ENCODE data around the gene SYCP3. TPM values are rescaled to one million over a fixed set of nuclear protein-coding genes. Genes with fewer than 3 reads are reported as not detected.
"Not testable (repeated sequence)": the region's sequence is repeated elsewhere in the genome, so short reads cannot be mapped to it uniquely, and the experiment has no call there.

SYCP3 gene
- total RNA-seq, 1 donor from 2014 or later = not detected

- Histone ChIP-seq H3K4me1 (ENCODE audit: control insufficient read depth in 3 of 3, insufficient read depth in 3 of 3, low read length in 3 of 3) (no peaks in the 10 kb centered on the region), H3K9ac (ENCODE audit: low read depth in 1 of 3, low read length in 3 of 3) (no peak overlapping the region), H3K4me3 (ENCODE audit: low read length in 3 of 3) (no peak overlapping the region), H3K27me3 (ENCODE audit: control insufficient read depth in 3 of 3, insufficient read depth in 3 of 3, low read length in 3 of 3) (no peaks in the 10 kb centered on the region), H3K27ac (ENCODE audit: low read depth, low read length) (no peak overlapping the region), H3K9me3 (ENCODE audit: control insufficient read depth in 3 of 3, low read length in 3 of 3) (no peaks in the 10 kb centered on the region), H3K36me3 (ENCODE audit: control insufficient read depth in 3 of 3, insufficient read depth in 3 of 3, low read length in 3 of 3) (peaks cover 28 to 52% (median 42%) of the 10 kb centered on the region in 3 donors)
These were observed 6.2 kb upstream of the SYCP3 start for GRCh38 chr12:101745481-101745880.

- H3K4me1 ChIP-seq (ENCODE audit: control insufficient read depth in 3 of 3, insufficient read depth in 3 of 3, low read length in 3 of 3) = no peaks in the 10 kb centered on the region
- H3K36me3 ChIP-seq (ENCODE audit: control insufficient read depth in 3 of 3, insufficient read depth in 3 of 3, low read length in 3 of 3) = peaks cover 24 to 44% (median 38%) of the 10 kb centered on the region in 3 donors
- H3K9me3 ChIP-seq (ENCODE audit: control insufficient read depth in 3 of 3, low read length in 3 of 3) = no peaks in the 10 kb centered on the region
- no peak overlapping the region for H3K27ac ChIP-seq (ENCODE audit: low read depth, low read length)
- H3K27me3 ChIP-seq (ENCODE audit: control insufficient read depth in 3 of 3, insufficient read depth in 3 of 3, low read length in 3 of 3) = no peaks in the 10 kb centered on the region
- no peak overlapping the region for H3K9ac ChIP-seq (ENCODE audit: low read depth in 1 of 3, low read length in 3 of 3)
- H3K4me3 ChIP-seq (ENCODE audit: low read length in 3 of 3) = no peak overlapping the region
These were observed 4.6 kb upstream of the SYCP3 start for GRCh38 chr12:101743724-101744472.

- no peak overlapping the region for H3K9ac ChIP-seq (ENCODE audit: low read depth in 1 of 3, low read length in 3 of 3)
- no peaks in the 10 kb centered on the region for H3K4me1 ChIP-seq (ENCODE audit: control insufficient read depth in 3 of 3, insufficient read depth in 3 of 3, low read length in 3 of 3)
- no peaks in the 10 kb centered on the region for H3K9me3 ChIP-seq (ENCODE audit: control insufficient read depth in 3 of 3, low read length in 3 of 3)
- no peaks in the 10 kb centered on the region for H3K27me3 ChIP-seq (ENCODE audit: control insufficient read depth in 3 of 3, insufficient read depth in 3 of 3, low read length in 3 of 3)
- peaks cover 21 to 38% (median 32%) of the 10 kb centered on the region in 3 donors for H3K36me3 ChIP-seq (ENCODE audit: control insufficient read depth in 3 of 3, insufficient read depth in 3 of 3, low read length in 3 of 3)
- no peak overlapping the region for H3K4me3 ChIP-seq (ENCODE audit: low read length in 3 of 3)
- H3K27ac ChIP-seq (ENCODE audit: low read depth, low read length) = no peak overlapping the region
These were observed 4.0 kb upstream of the SYCP3 start for GRCh38 chr12:101743242-101743641.

GRCh38 chr12:101740980-101741379 lies 1.7 kb upstream of the SYCP3 start:
- Histone ChIP-seq H3K4me3 (ENCODE audit: low read length in 3 of 3) (no peak overlapping the region), H3K27me3 (ENCODE audit: control insufficient read depth in 3 of 3, insufficient read depth in 3 of 3, low read length in 3 of 3) (no peaks in the 10 kb centered on the region), H3K27ac (ENCODE audit: low read depth, low read length) (no peak overlapping the region), H3K36me3 (ENCODE audit: control insufficient read depth in 3 of 3, insufficient read depth in 3 of 3, low read length in 3 of 3) (peaks cover 12 to 19% (median 17%) of the 10 kb centered on the region in 3 donors), H3K9me3 (ENCODE audit: control insufficient read depth in 3 of 3, low read length in 3 of 3) (no peaks in the 10 kb centered on the region), H3K9ac (ENCODE audit: low read depth in 1 of 3, low read length in 3 of 3) (no peak overlapping the region), H3K4me1 (ENCODE audit: control insufficient read depth in 3 of 3, insufficient read depth in 3 of 3, low read length in 3 of 3) (no peaks in the 10 kb centered on the region)

- no peaks in the 10 kb centered on the region for H3K27me3 ChIP-seq (ENCODE audit: control insufficient read depth in 3 of 3, insufficient read depth in 3 of 3, low read length in 3 of 3)
- no peaks in the 10 kb centered on the region for H3K4me1 ChIP-seq (ENCODE audit: control insufficient read depth in 3 of 3, insufficient read depth in 3 of 3, low read length in 3 of 3)
- H3K36me3 ChIP-seq (ENCODE audit: control insufficient read depth in 3 of 3, insufficient read depth in 3 of 3, low read length in 3 of 3) = peaks cover 12 to 19% (median 17%) of the 10 kb centered on the region in 3 donors
These were observed 1.3 kb upstream of the SYCP3 start for GRCh38 chr12:101740566-101740965.

GRCh38 chr12:101737476-101737875 lies 1.8 kb downstream of the SYCP3 start:
- Histone ChIP-seq H3K4me1 (ENCODE audit: control insufficient read depth in 3 of 3, insufficient read depth in 3 of 3, low read length in 3 of 3) (no peaks in the 10 kb centered on the region), H3K4me3 (ENCODE audit: low read length in 3 of 3) (no peak overlapping the region), H3K27ac (ENCODE audit: low read depth, low read length) (no peak overlapping the region), H3K27me3 (ENCODE audit: control insufficient read depth in 3 of 3, insufficient read depth in 3 of 3, low read length in 3 of 3) (no peaks in the 10 kb centered on the region), H3K36me3 (ENCODE audit: control insufficient read depth in 3 of 3, insufficient read depth in 3 of 3, low read length in 3 of 3) (peaks cover 4 to 13% (median 4%) of the 10 kb centered on the region in 3 donors), H3K9ac (ENCODE audit: low read depth in 1 of 3, low read length in 3 of 3) (no peak overlapping the region), H3K9me3 (ENCODE audit: control insufficient read depth in 3 of 3, low read length in 3 of 3) (no peaks in the 10 kb centered on the region)

More at GRCh38 chr12:101740566-101740965, 1.3 kb upstream of the SYCP3 start:
- Histone ChIP-seq H3K9ac (ENCODE audit: low read depth in 1 of 3, low read length in 3 of 3) (no peak overlapping the region), H3K27ac (ENCODE audit: low read depth, low read length) (no peak overlapping the region), H3K9me3 (ENCODE audit: control insufficient read depth in 3 of 3, low read length in 3 of 3) (no peaks in the 10 kb centered on the region), H3K4me3 (ENCODE audit: low read length in 3 of 3) (no peak overlapping the region)

- peaks cover 4 to 17% (median 11%) of the 10 kb centered on the region in 3 donors for H3K36me3 ChIP-seq (ENCODE audit: control insufficient read depth in 3 of 3, insufficient read depth in 3 of 3, low read length in 3 of 3)
- not testable (repeated sequence) for H3K4me1 ChIP-seq (ENCODE audit: control insufficient read depth in 3 of 3, insufficient read depth in 3 of 3, low read length in 3 of 3); H3K4me3 ChIP-seq (ENCODE audit: low read length in 3 of 3); H3K9me3 ChIP-seq (ENCODE audit: control insufficient read depth in 3 of 3, low read length in 3 of 3); H3K27me3 ChIP-seq (ENCODE audit: control insufficient read depth in 3 of 3, insufficient read depth in 3 of 3, low read length in 3 of 3); H3K27ac ChIP-seq (ENCODE audit: low read depth, low read length); H3K9ac ChIP-seq (ENCODE audit: low read depth in 1 of 3, low read length in 3 of 3)
These were observed 4.8 kb downstream of the SYCP3 start for GRCh38 chr12:101734482-101734881.

GRCh38 chr12:101733166-101733565 lies 6.1 kb downstream of the SYCP3 start:
- no peaks in the 10 kb centered on the region for H3K27me3 ChIP-seq (ENCODE audit: control insufficient read depth in 3 of 3, insufficient read depth in 3 of 3, low read length in 3 of 3)
- no peak overlapping the region for H3K4me3 ChIP-seq (ENCODE audit: low read length in 3 of 3)
- H3K27ac ChIP-seq (ENCODE audit: low read depth, low read length) = no peak overlapping the region
- H3K9me3 ChIP-seq (ENCODE audit: control insufficient read depth in 3 of 3, low read length in 3 of 3) = no peaks in the 10 kb centered on the region
- no peaks in the 10 kb centered on the region for H3K4me1 ChIP-seq (ENCODE audit: control insufficient read depth in 3 of 3, insufficient read depth in 3 of 3, low read length in 3 of 3)
- peaks cover 0 to 15% (median 7%) of the 10 kb centered on the region in 3 donors for H3K36me3 ChIP-seq (ENCODE audit: control insufficient read depth in 3 of 3, insufficient read depth in 3 of 3, low read length in 3 of 3)
- no peak overlapping the region for H3K9ac ChIP-seq (ENCODE audit: low read depth in 1 of 3, low read length in 3 of 3)

GRCh38 chr12:101732318-101732717 lies 6.9 kb downstream of the SYCP3 start:
- Histone ChIP-seq H3K4me1 (ENCODE audit: control insufficient read depth in 3 of 3, insufficient read depth in 3 of 3, low read length in 3 of 3) (no peaks in the 10 kb centered on the region), H3K9ac (ENCODE audit: low read depth in 1 of 3, low read length in 3 of 3) (no peak overlapping the region), H3K36me3 (ENCODE audit: control insufficient read depth in 3 of 3, insufficient read depth in 3 of 3, low read length in 3 of 3) (peaks cover 0 to 15% (median 7%) of the 10 kb centered on the region in 3 donors), H3K4me3 (ENCODE audit: low read length in 3 of 3) (no peak overlapping the region), H3K27ac (ENCODE audit: low read depth, low read length) (no peak overlapping the region), H3K9me3 (ENCODE audit: control insufficient read depth in 3 of 3, low read length in 3 of 3) (no peaks in the 10 kb centered on the region), H3K27me3 (ENCODE audit: control insufficient read depth in 3 of 3, insufficient read depth in 3 of 3, low read length in 3 of 3) (no peaks in the 10 kb centered on the region)

- H3K36me3 ChIP-seq (ENCODE audit: control insufficient read depth in 3 of 3, insufficient read depth in 3 of 3, low read length in 3 of 3) = peaks cover 4 to 26% (median 18%) of the 10 kb centered on the region in 3 donors
- no peak overlapping the region for H3K4me3 ChIP-seq (ENCODE audit: low read length in 3 of 3)
- no peaks in the 10 kb centered on the region for H3K4me1 ChIP-seq (ENCODE audit: control insufficient read depth in 3 of 3, insufficient read depth in 3 of 3, low read length in 3 of 3)
These were observed 9.4 kb downstream of the SYCP3 start for GRCh38 chr12:101729842-101730241.

More at GRCh38 chr12:101729842-101730241, 9.4 kb downstream of the SYCP3 start:
- H3K9me3 ChIP-seq (ENCODE audit: control insufficient read depth in 3 of 3, low read length in 3 of 3) = no peaks in the 10 kb centered on the region
- no peaks in the 10 kb centered on the region for H3K27me3 ChIP-seq (ENCODE audit: control insufficient read depth in 3 of 3, insufficient read depth in 3 of 3, low read length in 3 of 3)
- no peak overlapping the region for H3K9ac ChIP-seq (ENCODE audit: low read depth in 1 of 3, low read length in 3 of 3)
- H3K27ac ChIP-seq (ENCODE audit: low read depth, low read length) = no peak overlapping the region
